HPDE6-E6E7 (cell line): Measurements from ENCODE around the gene DEFB128.

Experiments used
- DNase-seq: peaks from one replicate; pipeline ENCODE4 v3.0.0; 2011; ENCODE audit warnings: missing footprints; ENCODE audit errors: extremely low spot score

The DEFB128 gene

DNA sequence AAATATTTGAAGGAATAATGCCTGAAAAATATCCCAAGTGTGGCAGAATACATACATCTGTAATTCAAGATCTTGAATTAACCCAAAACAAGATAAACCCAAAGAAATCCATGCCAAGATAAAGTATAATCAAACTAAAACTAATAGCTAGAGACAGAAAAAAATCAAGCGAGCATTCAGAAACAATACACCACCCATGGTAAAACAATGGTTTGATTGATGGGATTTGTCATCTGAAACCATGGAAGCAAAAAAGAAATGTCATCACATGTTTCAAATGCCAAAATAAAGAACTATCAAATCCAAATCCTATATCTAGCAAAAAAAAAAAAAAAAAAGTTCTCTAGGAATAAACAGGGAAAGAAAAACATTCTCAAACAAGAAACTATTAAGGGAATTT is 37.4 kb downstream of the DEFB128 start:
- no peak for DNase-seq

DNA sequence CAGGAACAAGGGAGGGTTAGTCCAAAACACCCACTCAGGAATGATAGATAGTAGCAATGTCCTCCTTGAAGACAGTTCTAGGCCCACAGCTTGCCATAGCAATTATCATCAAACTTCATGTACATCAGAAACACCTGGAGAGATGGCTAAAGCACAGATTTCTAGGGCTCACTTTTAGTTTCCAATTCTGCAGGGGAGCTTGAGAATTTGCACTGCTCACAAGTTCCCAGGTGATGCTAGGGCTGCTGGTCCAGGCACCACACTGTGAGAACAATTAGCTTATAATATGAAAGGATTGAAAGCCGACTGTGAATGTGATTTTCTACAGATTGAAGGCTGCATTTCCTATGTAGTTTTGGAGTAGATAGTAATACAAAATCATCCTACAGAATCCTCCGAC is 43.6 kb downstream of the DEFB128 start:
- DNase-seq = no peak

DNA sequence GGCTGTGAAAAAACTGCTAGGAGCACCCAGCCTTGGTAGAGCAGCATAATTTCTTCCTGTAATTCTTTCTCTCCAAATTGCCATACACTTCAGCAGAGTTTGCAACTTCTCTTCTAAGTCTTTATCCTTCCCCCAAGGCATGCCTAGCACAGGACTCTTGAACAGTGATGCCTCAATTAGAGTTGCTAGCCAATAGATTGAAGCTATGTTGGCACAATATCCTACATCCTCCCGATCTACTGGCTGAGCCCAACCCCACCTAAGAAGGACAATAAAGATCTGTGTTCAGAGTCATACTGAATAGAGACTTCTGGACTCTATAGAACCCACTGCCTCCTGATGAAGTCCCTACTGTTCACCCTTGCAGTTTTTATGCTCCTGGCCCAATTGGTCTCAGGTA is 47.2 kb downstream of the DEFB128 start, which contains the start of gene DEFB126:
Gene DEFB126, plus strand, starts transcription at position 301 of the 400 bp plus-strand sequence. Its CDS starts 39 bp downstream, at position 340.
- DNase-seq = no peak
